SK-N-MC (cell line): ENCODE data around the gene ADAMTS3.

Experiments used
- EZH2 ChIP-seq: fragments of 200-600 bp; sonication (generic); IDR thresholded peaks from one replicate; pipeline ENCODE4 v1.6.1; 2017; ENCODE audit warnings: antibody characterized with exemption
- POLR2AphosphoS5 ChIP-seq: IDR thresholded peaks from 2 replicates; pipeline ENCODE4 v1.6.1; 2012; ENCODE audit warnings: mild to moderate bottlenecking, low read depth, low read length, borderline replicate concordance

DNA sequence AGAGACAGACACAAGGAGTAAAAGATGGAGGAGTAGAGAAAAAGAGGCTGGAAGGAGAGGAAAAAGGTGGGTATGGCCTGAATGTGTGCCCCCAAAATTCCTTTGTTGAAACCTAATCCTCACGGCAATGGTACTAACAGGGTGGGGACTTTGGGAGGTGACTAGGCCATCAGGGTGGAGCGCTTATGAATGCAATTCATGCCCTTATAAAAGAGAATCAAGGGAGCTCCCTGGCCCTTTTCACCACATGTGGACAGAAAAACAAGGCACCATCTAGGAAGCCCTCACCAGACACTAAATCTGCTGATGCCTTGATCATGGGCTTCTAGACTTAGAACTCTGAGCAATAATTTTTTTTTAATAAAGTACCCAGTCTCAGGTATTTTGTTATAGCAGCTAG, 282.1 kb downstream of the ADAMTS3 start:
- TF ChIP-seq EZH2 (no peak), POLR2AphosphoS5 (no peak)
